GM12878 (cell line): ENCODE measurements around the gene DCN. TPM values are rescaled to one million over a fixed set of nuclear protein-coding genes. Genes with fewer than 3 reads are reported as not detected.

Source experiments
- ATAC-seq: fragments of 200-7000 bp; cut with Tn5 transposase; 3 replicates; pipeline ENCODE4 v1.9.1; 2020; ENCODE audit warnings: mild to moderate bottlenecking, moderate library complexity
- BruUV-seq: library from RNA; stranded (reverse); fragments of 400-500 nt; replicated peaks from 2 replicates; lab custom pipeline; 2021; lab: Mats Ljungman, UMichigan
- CTCF ChIA-PET: fragments of 300-600 bp; sonication (Branson Sonifier 250); formaldehyde crosslinking; extraction: SDS; loops from one replicate; lab custom pipeline; 2021; ENCODE audit warnings: inconsistent platforms; lab: Yijun Ruan, JAX
- POLR2A ChIA-PET: fragments of 350-600 bp; formaldehyde crosslinking; extraction: SDS; loops from one replicate; lab custom pipeline; 2021; ENCODE audit warnings: inconsistent platforms; lab: Charles Lee
- RAD21 ChIA-PET: fragments of 300-600 bp; sonication (Branson Sonifier 250); formaldehyde crosslinking; loops from one replicate; lab custom pipeline; 2023; ENCODE audit warnings: antibody characterized with exemption; ENCODE audit not compliant: unreplicated experiment; lab: Charles Lee
- SMC1A ChIA-PET: fragments of 300-600 bp; sonication (Branson Sonifier 250); formaldehyde crosslinking; loops from one replicate; lab custom pipeline; 2023; ENCODE audit not compliant: unreplicated experiment, uncharacterized antibody; lab: Charles Lee
- DNase-seq: peaks from one replicate; pipeline ENCODE4 v3.0.0-alpha.2; 2011; ENCODE audit warnings: low read depth, low spot score
- FAIRE-seq: peaks from 3 replicates; lab custom pipeline; 2011; peaks lifted over from hg19 to GRCh38; lab: Jason Lieb, UNC
- H2AFZ ChIP-seq: 2 replicates; pipeline ENCODE4 v1.6.0; 2011; ENCODE audit warnings: low read depth, low read length, control low read depth; ENCODE audit not compliant: control insufficient read depth
- H3K27ac ChIP-seq: 2 replicates; pipeline ENCODE4 v1.5.1; 2011; ENCODE audit warnings: control low read depth; ENCODE audit not compliant: control insufficient read depth, insufficient read depth
- H3K27me3 ChIP-seq, 2 experiments: replicated peaks in 1 of 2; 2 replicates each; pipeline versions ENCODE4 v1.6.0 to v1.6.1; 2011; ENCODE audit warnings: low read length in 1 of 2; ENCODE audit not compliant: control insufficient read depth in 2 of 2, insufficient read depth in 2 of 2
- H3K36me3 ChIP-seq, 2 experiments: 2 replicates each; pipeline ENCODE4 v1.5.1; 2011; ENCODE audit warnings: low read length in 1 of 2; ENCODE audit not compliant: control insufficient read depth in 2 of 2, insufficient read depth in 2 of 2
- H3K4me1 ChIP-seq: 2 replicates; pipeline ENCODE4 v1.6.1; 2011; ENCODE audit warnings: mild to moderate bottlenecking, low read length, moderate library complexity, mixed read lengths; ENCODE audit not compliant: control insufficient read depth, insufficient read depth
- H3K4me2 ChIP-seq: 2 replicates; pipeline ENCODE4 v1.6.0; 2011; ENCODE audit warnings: control low read depth; ENCODE audit not compliant: control insufficient read depth, insufficient read depth
- H3K4me3 ChIP-seq: fragments of 200-600 bp; sonication (generic); 2 replicates; pipeline ENCODE4 v1.5.1; 2016
- H3K79me2 ChIP-seq: 2 replicates; pipeline ENCODE4 v1.6.0; 2011; ENCODE audit warnings: low read length; ENCODE audit not compliant: control insufficient read depth, insufficient read depth
- H3K9ac ChIP-seq: 2 replicates; pipeline ENCODE4 v1.8.0; 2011; ENCODE audit warnings: low read length, control low read depth, mixed read lengths; ENCODE audit not compliant: control insufficient read depth, insufficient read depth
- H3K9me3 ChIP-seq: replicated peaks from 3 replicates; pipeline ENCODE4 v1.5.1; 2011; ENCODE audit warnings: mild to moderate bottlenecking, low read length; ENCODE audit not compliant: control insufficient read depth, insufficient read depth
- H4K20me1 ChIP-seq: 2 replicates; pipeline ENCODE4 v1.6.0; 2011; ENCODE audit not compliant: control insufficient read depth, insufficient read depth
- CBFB ChIP-seq: IDR thresholded peaks from 2 replicates; pipeline ENCODE4 v1.6.1; 2016; ENCODE audit warnings: antibody characterized with exemption, low read depth
- DPF2 ChIP-seq: fragments of 450-650 bp; IDR thresholded peaks from 2 replicates; pipeline ENCODE4 v1.6.1; 2017; ENCODE audit warnings: mild to moderate bottlenecking
- ETV6 ChIP-seq, 2 experiments: fragments of 450-650 bp in 1 of 2; IDR thresholded peaks in 1 of 2; conservative IDR thresholded peaks in 1 of 2; 2 replicates each; pipeline ENCODE4 v1.6.1; 2014; ENCODE audit warnings: antibody characterized with exemption in 1 of 2, borderline replicate concordance in 1 of 2, low read depth in 1 of 2, mild to moderate bottlenecking in 1 of 2, moderate library complexity in 1 of 2
- FOXM1 ChIP-seq: IDR thresholded peaks from 2 replicates; pipeline ENCODE4 v1.6.1; 2012; ENCODE audit warnings: low read depth, mild to moderate bottlenecking, inconsistent platforms, low read length, moderate library complexity
- IRF4 ChIP-seq: IDR thresholded peaks from 2 replicates; pipeline ENCODE4 v1.6.1; 2011; ENCODE audit warnings: low read depth, low read length
- KDM1A ChIP-seq: fragments of 200-600 bp; sonication (generic); IDR thresholded peaks from 2 replicates; pipeline ENCODE4 v1.6.1; 2016; ENCODE audit warnings: borderline replicate concordance
- MTA2 ChIP-seq: fragments of 450-650 bp; IDR thresholded peaks from 2 replicates; pipeline ENCODE4 v1.6.1; 2016; ENCODE audit warnings: low read depth, mild to moderate bottlenecking, moderate library complexity
- NFIC ChIP-seq: IDR thresholded peaks from 2 replicates; pipeline ENCODE4 v1.6.1; 2012; ENCODE audit warnings: low read depth, mild to moderate bottlenecking, inconsistent platforms, low read length, moderate library complexity
- POLR2AphosphoS5 ChIP-seq: IDR thresholded peaks from 2 replicates; pipeline ENCODE4 v1.6.1; 2011; ENCODE audit warnings: mild to moderate bottlenecking, low read length, inconsistent platforms
- YY1 ChIP-seq: IDR thresholded peaks from 2 replicates; pipeline ENCODE4 v1.6.1; 2011; ENCODE audit warnings: low read depth, mild to moderate bottlenecking, low read length
- ZNF207 ChIP-seq: fragments of 450-650 bp; IDR thresholded peaks from 2 replicates; pipeline ENCODE4 v1.6.1; 2014; ENCODE audit warnings: antibody characterized with exemption, mild to moderate bottlenecking, borderline replicate concordance
- ZNF622 ChIP-seq: fragments of 450-650 bp; IDR thresholded peaks from 2 replicates; pipeline ENCODE4 v1.6.1; 2017; ENCODE audit warnings: mild to moderate bottlenecking, inconsistent platforms
- in situ Hi-C: fragments of 300-500 bp; cut with MboI; formaldehyde crosslinking; loops from 9 replicates; pipeline ENCODE4 v1.14.3; 2018; ENCODE audit warnings: mixed read lengths
- intact Hi-C: fragments of 100-400 bp; cut with micrococcal nuclease; formaldehyde crosslinking; loops from one replicate; pipeline ENCODE4 v1.14.2; 2022; ENCODE audit not compliant: unreplicated experiment
- polyA plus RNA-seq, 11 experiments: library from polyadenylated mRNA; depleted of rRNA in 4 of 11; unstranded in 6 of 11; stranded (reverse) in 5 of 11; fragments of >200 nt; fragmentation: Nextera tagmentation in 4 of 11; fragmentation: Illumina TruSeq in 1 of 11; extraction: Ambion mirVana in 4 of 11; extraction: Trizol in 1 of 11; gene quantifications; 1 replicate in 1 of 11; 2 replicates in 10 of 11; pipeline versions ENCODE4 v1.2.1 to v1.2.3, GENCODE V29; 2011 to 2016; ENCODE audit warnings: inconsistent platforms in 2 of 11, missing spikeins in 2 of 11, low read depth in 1 of 11
- total RNA-seq, 4 experiments: library from RNA; depleted of rRNA in 3 of 4; stranded (reverse); fragments of >200 nt in 3 of 4; fragmentation: Illumina TruSeq in 1 of 4; extraction: Trizol in 1 of 4; gene quantifications; 2 replicates each; pipeline versions ENCODE4 v1.2.1 to v1.2.3, GENCODE V29; 2013 to 2021
- TF ChIP-seq, protein P1 (sequence below): fragments of 450-650 bp; IDR thresholded peaks from 2 replicates; pipeline ENCODE4 v1.6.1; 2016; ENCODE audit warnings: mild to moderate bottlenecking
- TF ChIP-seq, protein P2 (sequence below): fragments of 450-650 bp; IDR thresholded peaks from 2 replicates; pipeline ENCODE4 v1.6.1; 2016; ENCODE audit warnings: mild to moderate bottlenecking, moderate library complexity, borderline replicate concordance
- TF ChIP-seq, protein P3 (sequence below), 3 experiments: IDR thresholded peaks in 2 of 3; conservative IDR thresholded peaks in 1 of 3; 2 replicates each; pipeline ENCODE4 v1.5.1; 2011; ENCODE audit warnings: low read depth in 3 of 3, low read length in 3 of 3, mild to moderate bottlenecking in 3 of 3, control low read depth in 2 of 3, moderate library complexity in 2 of 3, inconsistent platforms in 1 of 3, mixed read lengths in 1 of 3; ENCODE audit not compliant: control insufficient read depth in 2 of 3, insufficient read depth in 1 of 3; ENCODE audit errors: extremely low read depth in 1 of 3
- TF ChIP-seq, protein P4 (sequence below): IDR thresholded peaks from 2 replicates; pipeline ENCODE4 v1.6.1; 2011; ENCODE audit warnings: borderline replicate concordance, low read depth, mild to moderate bottlenecking, moderate library complexity, mixed read lengths, low read length; ENCODE audit not compliant: insufficient read depth; ENCODE audit errors: extremely low read length

The DCN gene
- total and polyA plus RNA-seq, 10 of the 15 experiments (the other 5 are each of a cell fraction or from before 2014, with no cell fraction given), result 0.07 to 2.1 (median 0.75) TPM; not detected in 6

DNA sequence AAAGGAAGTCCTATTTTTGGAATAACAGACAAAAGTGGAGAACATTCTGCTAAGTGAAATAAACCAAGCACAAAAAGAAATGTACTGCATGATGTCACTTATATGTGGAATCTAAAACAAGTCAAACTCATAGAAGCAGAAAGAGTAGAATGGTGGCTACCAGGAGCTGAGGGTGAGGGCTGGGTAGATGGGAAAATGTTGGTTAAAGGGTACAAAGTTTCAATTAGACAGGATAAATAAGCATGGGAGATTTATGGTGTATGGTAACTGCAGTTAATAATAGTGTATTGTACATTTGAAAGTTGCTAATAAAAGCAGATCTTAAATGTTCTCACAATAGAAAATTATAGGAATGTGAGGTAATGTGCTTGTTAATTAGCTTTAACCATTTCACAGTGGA lies 84.2 kb downstream of the DCN start:
- in situ Hi-C loops, result no loop called here
- Histone ChIP-seq H3K4me1 (no peaks in the 10 kb centered on the region), H3K4me3 (no peak overlapping the region), H3K9me3 (no peaks in the 10 kb centered on the region), H3K9ac (no peak overlapping the region), H3K79me2 (no peaks in the 10 kb centered on the region), H2AFZ (no peak overlapping the region), H4K20me1 (no peaks in the 10 kb centered on the region), H3K27ac (no peak overlapping the region), H3K4me2 (no peak overlapping the region), H3K36me3 (no peaks in the 10 kb centered on the region), H3K27me3 (no peaks in the 10 kb centered on the region)
- ChIA-PET RAD21 (no interaction called here), POLR2A (no interaction called here), SMC1A (no interaction called here), CTCF (interaction anchor here (1.3 to 4.2 kb wide), 2 partner anchors 11 to 21 kb away, joined by 3 to 23 read pairs; partner anchors contain the start of gene LUM)
- intact Hi-C loops, result no loop called here
- no TSS peak for BruUV-seq
- ATAC-seq (no peak), DNase-seq (no peak), FAIRE-seq (no peak)
- TF ChIP-seq, protein P1, sequence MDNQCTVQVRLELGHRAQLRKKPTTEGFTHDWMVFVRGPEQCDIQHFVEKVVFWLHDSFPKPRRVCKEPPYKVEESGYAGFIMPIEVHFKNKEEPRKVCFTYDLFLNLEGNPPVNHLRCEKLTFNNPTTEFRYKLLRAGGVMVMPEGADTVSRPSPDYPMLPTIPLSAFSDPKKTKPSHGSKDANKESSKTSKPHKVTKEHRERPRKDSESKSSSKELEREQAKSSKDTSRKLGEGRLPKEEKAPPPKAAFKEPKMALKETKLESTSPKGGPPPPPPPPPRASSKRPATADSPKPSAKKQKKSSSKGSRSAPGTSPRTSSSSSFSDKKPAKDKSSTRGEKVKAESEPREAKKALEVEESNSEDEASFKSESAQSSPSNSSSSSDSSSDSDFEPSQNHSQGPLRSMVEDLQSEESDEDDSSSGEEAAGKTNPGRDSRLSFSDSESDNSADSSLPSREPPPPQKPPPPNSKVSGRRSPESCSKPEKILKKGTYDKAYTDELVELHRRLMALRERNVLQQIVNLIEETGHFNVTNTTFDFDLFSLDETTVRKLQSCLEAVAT, result no peak
- no peak for TF ChIP-seq POLR2AphosphoS5
- no peak for TF ChIP-seq YY1
- TF ChIP-seq, protein P2, sequence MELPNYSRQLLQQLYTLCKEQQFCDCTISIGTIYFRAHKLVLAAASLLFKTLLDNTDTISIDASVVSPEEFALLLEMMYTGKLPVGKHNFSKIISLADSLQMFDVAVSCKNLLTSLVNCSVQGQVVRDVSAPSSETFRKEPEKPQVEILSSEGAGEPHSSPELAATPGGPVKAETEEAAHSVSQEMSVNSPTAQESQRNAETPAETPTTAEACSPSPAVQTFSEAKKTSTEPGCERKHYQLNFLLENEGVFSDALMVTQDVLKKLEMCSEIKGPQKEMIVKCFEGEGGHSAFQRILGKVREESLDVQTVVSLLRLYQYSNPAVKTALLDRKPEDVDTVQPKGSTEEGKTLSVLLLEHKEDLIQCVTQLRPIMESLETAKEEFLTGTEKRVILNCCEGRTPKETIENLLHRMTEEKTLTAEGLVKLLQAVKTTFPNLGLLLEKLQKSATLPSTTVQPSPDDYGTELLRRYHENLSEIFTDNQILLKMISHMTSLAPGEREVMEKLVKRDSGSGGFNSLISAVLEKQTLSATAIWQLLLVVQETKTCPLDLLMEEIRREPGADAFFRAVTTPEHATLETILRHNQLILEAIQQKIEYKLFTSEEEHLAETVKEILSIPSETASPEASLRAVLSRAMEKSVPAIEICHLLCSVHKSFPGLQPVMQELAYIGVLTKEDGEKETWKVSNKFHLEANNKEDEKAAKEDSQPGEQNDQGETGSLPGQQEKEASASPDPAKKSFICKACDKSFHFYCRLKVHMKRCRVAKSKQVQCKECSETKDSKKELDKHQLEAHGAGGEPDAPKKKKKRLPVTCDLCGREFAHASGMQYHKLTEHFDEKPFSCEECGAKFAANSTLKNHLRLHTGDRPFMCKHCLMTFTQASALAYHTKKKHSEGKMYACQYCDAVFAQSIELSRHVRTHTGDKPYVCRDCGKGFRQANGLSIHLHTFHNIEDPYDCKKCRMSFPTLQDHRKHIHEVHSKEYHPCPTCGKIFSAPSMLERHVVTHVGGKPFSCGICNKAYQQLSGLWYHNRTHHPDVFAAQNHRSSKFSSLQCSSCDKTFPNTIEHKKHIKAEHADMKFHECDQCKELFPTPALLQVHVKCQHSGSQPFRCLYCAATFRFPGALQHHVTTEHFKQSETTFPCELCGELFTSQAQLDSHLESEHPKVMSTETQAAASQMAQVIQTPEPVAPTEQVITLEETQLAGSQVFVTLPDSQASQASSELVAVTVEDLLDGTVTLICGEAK, result no peak
- TF ChIP-seq CBFB, result no peak
- TF ChIP-seq ZNF622, result no peak
- TF ChIP-seq KDM1A, result no peak
- no peak for TF ChIP-seq ETV6 (conservative IDR thresholded peaks at IDR 0.05 in 1 of 2, IDR thresholded peaks at IDR 0.05 in 1 of 2; ENCODE audit: borderline replicate concordance in 1 of 2, low read depth in 1 of 2)
- no peak for TF ChIP-seq FOXM1
- TF ChIP-seq, protein P3, sequence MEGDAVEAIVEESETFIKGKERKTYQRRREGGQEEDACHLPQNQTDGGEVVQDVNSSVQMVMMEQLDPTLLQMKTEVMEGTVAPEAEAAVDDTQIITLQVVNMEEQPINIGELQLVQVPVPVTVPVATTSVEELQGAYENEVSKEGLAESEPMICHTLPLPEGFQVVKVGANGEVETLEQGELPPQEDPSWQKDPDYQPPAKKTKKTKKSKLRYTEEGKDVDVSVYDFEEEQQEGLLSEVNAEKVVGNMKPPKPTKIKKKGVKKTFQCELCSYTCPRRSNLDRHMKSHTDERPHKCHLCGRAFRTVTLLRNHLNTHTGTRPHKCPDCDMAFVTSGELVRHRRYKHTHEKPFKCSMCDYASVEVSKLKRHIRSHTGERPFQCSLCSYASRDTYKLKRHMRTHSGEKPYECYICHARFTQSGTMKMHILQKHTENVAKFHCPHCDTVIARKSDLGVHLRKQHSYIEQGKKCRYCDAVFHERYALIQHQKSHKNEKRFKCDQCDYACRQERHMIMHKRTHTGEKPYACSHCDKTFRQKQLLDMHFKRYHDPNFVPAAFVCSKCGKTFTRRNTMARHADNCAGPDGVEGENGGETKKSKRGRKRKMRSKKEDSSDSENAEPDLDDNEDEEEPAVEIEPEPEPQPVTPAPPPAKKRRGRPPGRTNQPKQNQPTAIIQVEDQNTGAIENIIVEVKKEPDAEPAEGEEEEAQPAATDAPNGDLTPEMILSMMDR (IDR thresholded peaks at IDR 0.05 in 2 of 3, conservative IDR thresholded peaks at IDR 0.05 in 1 of 3; ENCODE audit: control insufficient read depth in 2 of 3, extremely low read depth in 1 of 3, insufficient read depth in 1 of 3, low read depth in 3 of 3, low read length in 3 of 3), result no peak
- no peak for TF ChIP-seq DPF2
- TF ChIP-seq, protein P4, sequence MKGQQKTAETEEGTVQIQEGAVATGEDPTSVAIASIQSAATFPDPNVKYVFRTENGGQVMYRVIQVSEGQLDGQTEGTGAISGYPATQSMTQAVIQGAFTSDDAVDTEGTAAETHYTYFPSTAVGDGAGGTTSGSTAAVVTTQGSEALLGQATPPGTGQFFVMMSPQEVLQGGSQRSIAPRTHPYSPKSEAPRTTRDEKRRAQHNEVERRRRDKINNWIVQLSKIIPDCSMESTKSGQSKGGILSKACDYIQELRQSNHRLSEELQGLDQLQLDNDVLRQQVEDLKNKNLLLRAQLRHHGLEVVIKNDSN, result no peak
- no peak for TF ChIP-seq ZNF207
- no peak for TF ChIP-seq NFIC
- TF ChIP-seq IRF4, result no peak
- TF ChIP-seq MTA2, result no peak
